ENCODE results near the gene WDR76. TPM values are rescaled to one million over a fixed set of nuclear protein-coding genes. Genes with fewer than 3 reads are reported as not detected.

Gene WDR76
- 11.0 to 15.0 TPM (median 11.4 TPM) in 5 replicates for total RNA-seq (2022; extraction: Qiagen RNA extraction)

GRCh38 chr15:43826508-43827341, at the start of gene WDR76:
TSS of gene WDR76 (plus strand) at chr15:43827002. CDS start at chr15:43827033, 31 bp downstream.

DNA sequence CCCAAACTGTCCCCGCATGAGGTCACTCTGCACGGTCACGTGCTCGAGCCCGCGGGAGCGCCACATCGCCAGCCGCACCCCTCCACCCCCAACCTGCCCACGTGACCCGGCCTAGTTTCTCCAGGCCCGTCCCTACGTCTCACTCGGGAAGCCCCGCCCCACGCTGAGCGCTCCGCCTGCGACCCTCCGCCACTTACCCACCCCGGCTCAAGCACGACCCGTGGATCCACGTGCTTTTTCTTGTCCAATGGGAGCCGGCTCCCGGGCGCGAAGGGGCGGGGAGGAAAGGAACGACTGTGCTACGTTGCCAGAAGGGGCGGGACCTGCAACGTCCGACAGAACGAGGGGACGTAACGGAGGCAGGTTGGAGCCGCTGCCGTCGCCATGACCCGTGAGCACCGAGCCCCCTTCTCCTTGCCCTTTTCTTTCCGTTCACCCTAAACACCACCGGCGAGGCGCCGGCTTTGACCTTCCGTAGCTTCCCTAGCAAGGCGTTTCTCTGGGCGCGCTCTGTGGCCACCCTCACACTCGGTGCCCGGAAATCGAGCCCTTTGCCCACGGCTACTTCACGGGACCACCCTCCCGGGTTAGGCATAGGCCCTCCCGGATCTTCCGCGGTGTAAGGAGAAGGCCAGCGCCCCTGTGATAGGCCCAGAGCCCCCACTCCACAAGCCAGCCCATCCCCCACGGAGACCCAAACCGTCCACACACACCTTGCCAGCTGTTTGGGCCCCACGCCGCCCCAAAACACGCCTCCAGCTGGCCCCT, 34.6 kb upstream of the WDR76 start, which contains the start of gene SERF2:
SERF2 (plus strand) TSS at position 328 of the 768 bp plus-strand sequence; CDS start at position 385, 57 bp downstream.

GRCh38 chr15:43799945-43800285, 26.9 kb upstream of the WDR76 start, which contains the start of gene SERINC4:
TSS of gene SERINC4 (minus strand) at chr15:43800220. CDS start at chr15:43799986, 234 bp downstream.

DNA sequence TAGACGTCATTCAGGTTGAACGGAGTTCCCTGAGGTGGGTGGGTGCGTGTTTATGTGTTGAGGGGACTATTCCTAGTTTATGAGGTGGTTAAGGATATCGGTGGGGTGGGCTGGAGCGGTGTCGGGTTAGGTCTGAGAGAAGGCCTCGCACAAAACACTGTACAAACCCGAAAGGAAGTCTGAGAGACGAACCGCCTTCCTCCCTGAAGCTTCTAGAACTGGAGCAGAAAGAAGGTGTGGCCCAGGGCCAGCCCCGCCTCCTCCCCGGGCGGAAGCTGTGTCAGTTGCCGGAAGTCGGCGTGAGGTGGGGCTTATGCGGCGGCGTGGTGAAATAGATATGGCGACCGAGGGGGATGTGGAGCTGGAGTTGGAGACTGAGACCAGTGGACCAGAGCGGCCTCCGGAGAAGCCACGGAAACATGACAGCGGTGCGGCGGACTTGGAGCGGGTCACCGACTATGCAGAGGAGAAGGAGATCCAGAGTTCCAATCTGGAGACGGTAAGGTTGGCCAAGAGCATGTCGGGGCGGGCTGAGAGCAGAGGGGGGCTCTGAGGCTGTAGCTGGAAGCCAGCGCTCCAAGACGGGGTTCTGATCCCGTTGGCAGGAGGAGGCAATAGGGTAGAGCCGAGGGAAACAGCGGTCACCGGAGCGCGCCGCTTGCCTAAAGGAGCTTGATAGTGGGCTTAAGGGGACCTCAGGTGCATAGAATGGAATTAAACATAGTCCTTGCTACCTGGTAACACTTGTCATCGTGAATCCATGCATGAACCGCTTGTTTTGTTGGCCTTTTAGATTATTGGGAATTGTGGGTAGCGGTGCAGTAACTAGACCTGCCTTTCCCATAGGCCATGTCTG, 26.3 kb upstream of the WDR76 start, which contains the start of gene HYPK:
HYPK (plus strand) TSS at position 314 of the 856 bp plus-strand sequence; CDS start at position 338, 24 bp downstream.

DNA sequence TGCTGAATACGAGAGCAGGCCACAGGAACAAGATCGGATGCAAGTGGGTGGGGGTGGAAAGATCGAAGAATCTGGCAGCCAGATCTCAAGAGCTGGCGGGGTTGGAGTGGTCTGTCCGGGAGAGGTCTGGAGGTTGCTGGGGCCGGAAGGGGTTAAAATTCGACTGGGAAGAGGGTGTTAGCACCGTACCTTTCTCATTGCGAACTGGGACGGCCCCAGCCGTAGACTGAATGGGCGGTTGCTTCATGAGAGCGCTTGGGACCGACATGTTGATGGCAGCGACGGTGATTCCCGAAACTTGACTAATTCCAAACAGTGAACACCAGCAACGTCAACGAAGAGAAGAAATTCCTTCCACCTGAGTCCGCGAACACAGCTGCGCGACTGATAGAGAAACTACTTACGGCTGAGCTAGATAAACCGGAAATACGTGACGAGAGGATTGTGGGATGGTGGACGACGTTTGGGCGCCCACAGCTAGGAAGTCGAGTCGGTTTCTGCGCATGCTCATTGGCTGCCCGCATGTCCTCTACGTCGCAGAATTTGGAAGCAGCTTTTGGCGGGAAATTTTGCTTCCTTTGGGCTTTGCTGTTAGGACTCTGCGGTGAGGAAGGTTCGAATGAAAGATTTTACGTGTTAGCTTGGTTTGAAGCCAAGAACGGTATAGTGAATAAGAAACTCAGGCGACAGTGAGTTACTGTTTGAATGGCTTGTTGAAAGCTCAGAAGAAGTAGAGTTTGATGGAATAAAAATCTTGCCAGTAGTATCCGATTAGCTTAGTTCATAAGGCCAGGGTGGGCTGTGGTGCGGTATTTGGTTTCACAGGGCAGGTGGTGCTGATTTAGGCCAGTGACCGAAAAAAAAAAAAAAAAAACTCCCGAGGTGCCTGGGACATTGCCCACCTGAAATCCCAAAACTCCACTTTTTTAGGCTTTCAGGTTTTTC, 2.2 kb upstream of the WDR76 start, which contains the start of gene MFAP1:
MFAP1 (minus strand) TSS at position 389 of the 945 bp plus-strand sequence; CDS start at position 268, 121 bp downstream.

Other genes starting within 250 kb of the WDR76 start
- gene PPIP5K1, start 236.8 kb upstream of the WDR76 start, total RNA-seq (2022; extraction: Qiagen RNA extraction) = 4.2 to 7.1 TPM (median 4.7 TPM) in 5 replicates
- 2.7 to 4.4 TPM (median 3.4 TPM) in 5 replicates for gene CKMT1B, start 233.0 kb upstream of the WDR76 start, total RNA-seq (2022; extraction: Qiagen RNA extraction)
- 0.02 to 0.13 TPM (median 0.07 TPM) in 5 replicates for gene STRC, start 208.2 kb upstream of the WDR76 start, total RNA-seq (2022; extraction: Qiagen RNA extraction)
- 0.24 to 1.2 TPM (median 0.95 TPM) in 5 replicates for gene CATSPER2, start 178.2 kb upstream of the WDR76 start, total RNA-seq (2022; extraction: Qiagen RNA extraction)
- gene CKMT1A, start 133.1 kb upstream of the WDR76 start, total RNA-seq (2022; extraction: Qiagen RNA extraction) = 2.6 to 3.5 TPM (median 3.3 TPM) in 5 replicates
- 254 to 351 TPM (median 338 TPM) in 5 replicates for gene PDIA3, start 80.6 kb upstream of the WDR76 start, total RNA-seq (2022; extraction: Qiagen RNA extraction)
- 1.2 to 2.1 TPM (median 1.7 TPM) in 5 replicates for gene ELL3, start 50.0 kb upstream of the WDR76 start, total RNA-seq (2022; extraction: Qiagen RNA extraction)
- gene SERF2, start 34.7 kb upstream of the WDR76 start, total RNA-seq (2022; extraction: Qiagen RNA extraction) = 431 to 707 TPM (median 687 TPM) in 5 replicates
- 0.05 to 0.10 TPM (median 0.09 TPM) in 4 of 5 replicates, not detected in the other for gene SERINC4, start 26.8 kb upstream of the WDR76 start, total RNA-seq (2022; extraction: Qiagen RNA extraction)
- gene HYPK, start 26.4 kb upstream of the WDR76 start, total RNA-seq (2022; extraction: Qiagen RNA extraction) = 4.9 to 8.5 TPM (median 5.6 TPM) in 5 replicates
- gene MFAP1, start 2.3 kb upstream of the WDR76 start, total RNA-seq (2022; extraction: Qiagen RNA extraction) = 22.9 to 29.4 TPM (median 24.0 TPM) in 5 replicates

Data from A549 treated with AZD2906 at 1 μM for 4 hours (cell line).